Panc1 (cell line): ENCODE data around the gene ABHD12.

Experiments
- POLR2AphosphoS5 ChIP-seq: IDR thresholded peaks from 2 replicates; pipeline ENCODE4 v1.6.1; 2012; ENCODE audit warnings: mild to moderate bottlenecking, low read depth, low read length, moderate library complexity
- TCF7L2 ChIP-seq: IDR thresholded peaks from 2 replicates; pipeline ENCODE4 v1.6.1; 2011; ENCODE audit warnings: mild to moderate bottlenecking, low read depth, low read length, inconsistent platforms
- TF ChIP-seq, protein P1 (sequence below): fragments of 450-650 bp; IDR thresholded peaks from 2 replicates; pipeline ENCODE4 v1.5.1; 2017; ENCODE audit warnings: mild to moderate bottlenecking
- TF ChIP-seq, protein P2 (sequence below), 2 experiments: IDR thresholded peaks; 2 replicates each; pipeline ENCODE4 v1.6.1; 2011 to 2012; ENCODE audit warnings: low read depth in 2 of 2, control low read depth in 1 of 2, low read length in 1 of 2, mild to moderate bottlenecking in 1 of 2, moderate library complexity in 1 of 2; ENCODE audit not compliant: insufficient read depth in 1 of 2

DNA sequence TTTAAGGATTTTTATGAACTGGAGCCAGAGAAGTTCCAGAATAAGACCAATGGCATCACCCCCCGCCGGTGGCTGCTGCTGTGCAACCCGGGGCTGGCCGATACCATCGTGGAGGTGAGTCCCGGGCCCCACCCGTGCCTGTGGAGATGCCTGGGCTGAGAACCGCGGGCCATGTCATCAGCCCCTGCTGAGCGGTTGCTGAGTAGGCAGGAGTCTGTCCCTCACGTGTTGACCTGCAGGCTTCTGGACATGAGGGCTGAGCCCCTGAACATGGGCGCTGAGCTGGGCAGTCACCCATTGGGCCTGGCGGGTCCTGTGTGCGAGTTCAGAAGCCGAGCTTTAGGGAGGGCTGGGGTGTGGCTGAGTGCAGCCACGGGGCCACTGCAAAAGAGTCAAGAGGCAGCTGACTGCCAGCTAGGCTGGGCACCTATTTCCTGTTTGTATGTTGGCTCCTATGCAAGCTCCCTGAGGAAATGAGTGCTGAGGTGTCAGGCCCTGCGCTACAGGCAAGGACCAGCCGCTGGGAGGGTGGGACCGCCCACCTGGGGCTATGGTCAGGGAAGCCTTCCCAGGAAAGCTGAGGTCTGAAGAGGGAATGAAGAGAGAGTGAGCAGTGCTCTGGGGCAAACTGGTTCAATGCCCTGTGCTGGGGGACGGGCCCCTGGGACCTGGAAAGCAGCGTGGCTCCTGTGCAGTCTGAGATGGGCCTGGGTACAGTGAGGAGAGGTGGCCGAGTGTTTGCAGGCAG, 108.4 kb downstream of the ABHD12 start:
- TF ChIP-seq POLR2AphosphoS5 (no peak), TCF7L2 (no peak)
- TF ChIP-seq, protein P1, sequence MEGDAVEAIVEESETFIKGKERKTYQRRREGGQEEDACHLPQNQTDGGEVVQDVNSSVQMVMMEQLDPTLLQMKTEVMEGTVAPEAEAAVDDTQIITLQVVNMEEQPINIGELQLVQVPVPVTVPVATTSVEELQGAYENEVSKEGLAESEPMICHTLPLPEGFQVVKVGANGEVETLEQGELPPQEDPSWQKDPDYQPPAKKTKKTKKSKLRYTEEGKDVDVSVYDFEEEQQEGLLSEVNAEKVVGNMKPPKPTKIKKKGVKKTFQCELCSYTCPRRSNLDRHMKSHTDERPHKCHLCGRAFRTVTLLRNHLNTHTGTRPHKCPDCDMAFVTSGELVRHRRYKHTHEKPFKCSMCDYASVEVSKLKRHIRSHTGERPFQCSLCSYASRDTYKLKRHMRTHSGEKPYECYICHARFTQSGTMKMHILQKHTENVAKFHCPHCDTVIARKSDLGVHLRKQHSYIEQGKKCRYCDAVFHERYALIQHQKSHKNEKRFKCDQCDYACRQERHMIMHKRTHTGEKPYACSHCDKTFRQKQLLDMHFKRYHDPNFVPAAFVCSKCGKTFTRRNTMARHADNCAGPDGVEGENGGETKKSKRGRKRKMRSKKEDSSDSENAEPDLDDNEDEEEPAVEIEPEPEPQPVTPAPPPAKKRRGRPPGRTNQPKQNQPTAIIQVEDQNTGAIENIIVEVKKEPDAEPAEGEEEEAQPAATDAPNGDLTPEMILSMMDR = no peak
- TF ChIP-seq, protein P2, sequence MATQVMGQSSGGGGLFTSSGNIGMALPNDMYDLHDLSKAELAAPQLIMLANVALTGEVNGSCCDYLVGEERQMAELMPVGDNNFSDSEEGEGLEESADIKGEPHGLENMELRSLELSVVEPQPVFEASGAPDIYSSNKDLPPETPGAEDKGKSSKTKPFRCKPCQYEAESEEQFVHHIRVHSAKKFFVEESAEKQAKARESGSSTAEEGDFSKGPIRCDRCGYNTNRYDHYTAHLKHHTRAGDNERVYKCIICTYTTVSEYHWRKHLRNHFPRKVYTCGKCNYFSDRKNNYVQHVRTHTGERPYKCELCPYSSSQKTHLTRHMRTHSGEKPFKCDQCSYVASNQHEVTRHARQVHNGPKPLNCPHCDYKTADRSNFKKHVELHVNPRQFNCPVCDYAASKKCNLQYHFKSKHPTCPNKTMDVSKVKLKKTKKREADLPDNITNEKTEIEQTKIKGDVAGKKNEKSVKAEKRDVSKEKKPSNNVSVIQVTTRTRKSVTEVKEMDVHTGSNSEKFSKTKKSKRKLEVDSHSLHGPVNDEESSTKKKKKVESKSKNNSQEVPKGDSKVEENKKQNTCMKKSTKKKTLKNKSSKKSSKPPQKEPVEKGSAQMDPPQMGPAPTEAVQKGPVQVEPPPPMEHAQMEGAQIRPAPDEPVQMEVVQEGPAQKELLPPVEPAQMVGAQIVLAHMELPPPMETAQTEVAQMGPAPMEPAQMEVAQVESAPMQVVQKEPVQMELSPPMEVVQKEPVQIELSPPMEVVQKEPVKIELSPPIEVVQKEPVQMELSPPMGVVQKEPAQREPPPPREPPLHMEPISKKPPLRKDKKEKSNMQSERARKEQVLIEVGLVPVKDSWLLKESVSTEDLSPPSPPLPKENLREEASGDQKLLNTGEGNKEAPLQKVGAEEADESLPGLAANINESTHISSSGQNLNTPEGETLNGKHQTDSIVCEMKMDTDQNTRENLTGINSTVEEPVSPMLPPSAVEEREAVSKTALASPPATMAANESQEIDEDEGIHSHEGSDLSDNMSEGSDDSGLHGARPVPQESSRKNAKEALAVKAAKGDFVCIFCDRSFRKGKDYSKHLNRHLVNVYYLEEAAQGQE (IDR thresholded peaks at IDR 0.05; ENCODE audit: insufficient read depth in 1 of 2, low read depth in 2 of 2, low read length in 1 of 2) = no peak
